Mesodermal cell (in vitro differentiated cells): Measurements from ENCODE around the gene NCKAP5.

Experiments
- H3K27ac ChIP-seq: 2 replicates; pipeline ENCODE4 v1.7.0; 2013; ENCODE audit warnings: mild to moderate bottlenecking, low read depth, low read length, moderate library complexity; ENCODE audit not compliant: severe bottlenecking
- H3K36me3 ChIP-seq: 2 replicates; pipeline ENCODE4 v1.7.1; 2013; ENCODE audit warnings: mild to moderate bottlenecking, low read length, moderate library complexity; ENCODE audit not compliant: control insufficient read depth, insufficient read depth
- H3K4me1 ChIP-seq: one replicate; pipeline ENCODE4 v1.7.1; 2013; ENCODE audit warnings: mild to moderate bottlenecking, low read length; ENCODE audit not compliant: insufficient read depth, control insufficient read depth, poor library complexity, severe bottlenecking
- H3K4me3 ChIP-seq: 2 replicates; pipeline ENCODE4 v1.7.0; 2013; ENCODE audit warnings: low read length, control low read depth, mild to moderate bottlenecking; ENCODE audit not compliant: insufficient read depth, poor library complexity, severe bottlenecking; ENCODE audit errors: extremely low read depth
- H3K9me3 ChIP-seq: 2 replicates; pipeline ENCODE4 v1.7.1; 2013; ENCODE audit warnings: mild to moderate bottlenecking, low read length, moderate library complexity; ENCODE audit not compliant: control insufficient read depth
- WGBS, 2 experiments: methylation state at CpG; one replicate each; pipeline ENCODE4 v1.1.5; 2013; ENCODE audit warnings: missing lambda C conversion rate in 2 of 2; ENCODE audit not compliant: insufficient coverage in 2 of 2; 5-methylcytosine and 5-hydroxymethylcytosine counted together

NCKAP5 gene

GRCh38 chr2:132754392-132754791 is 813.9 kb downstream of the NCKAP5 start:
- Histone ChIP-seq H3K27ac (no peak overlapping the region), H3K36me3 (no peaks in the 10 kb centered on the region), H3K9me3 (no peaks in the 10 kb centered on the region), H3K4me3 (no peak overlapping the region), H3K4me1 (peaks cover 12% of the 10 kb centered on the region)
- WGBS, 2 experiments: no CpG with 5 or more reads among the region's 1 CpG

- Histone ChIP-seq H3K9me3 (no peaks in the 10 kb centered on the region), H3K36me3 (no peaks in the 10 kb centered on the region), H3K4me3 (no peak overlapping the region), H3K27ac (no peak overlapping the region), H3K4me1 (peaks cover 5% of the 10 kb centered on the region)
- WGBS, 2 experiments: 90 to 96% methylated on average over 2 to 3 of the region's 5 CpGs
Observed at GRCh38 chr2:132752421-132753206, 815.6 kb downstream of the NCKAP5 start.

- H3K27ac ChIP-seq: no peak overlapping the region
- H3K9me3 ChIP-seq: no peaks in the 10 kb centered on the region
- peaks cover 4% of the 10 kb centered on the region for H3K4me1 ChIP-seq
- no peak overlapping the region for H3K4me3 ChIP-seq
- no peaks in the 10 kb centered on the region for H3K36me3 ChIP-seq
Observed at GRCh38 chr2:132751836-132752235, 816.4 kb downstream of the NCKAP5 start.

GRCh38 chr2:132750606-132751005 is 817.7 kb downstream of the NCKAP5 start:
- no peak overlapping the region for H3K27ac ChIP-seq
- no peak overlapping the region for H3K4me3 ChIP-seq
- no peaks in the 10 kb centered on the region for H3K4me1 ChIP-seq
- H3K9me3 ChIP-seq: no peaks in the 10 kb centered on the region
- H3K36me3 ChIP-seq: no peaks in the 10 kb centered on the region

- Histone ChIP-seq H3K4me3 (no peak overlapping the region), H3K27ac (no peak overlapping the region), H3K36me3 (no peaks in the 10 kb centered on the region), H3K9me3 (no peaks in the 10 kb centered on the region), H3K4me1 (no peaks in the 10 kb centered on the region)
- 80 to 100% methylated on average over 1 of the region's 2 CpGs for WGBS, 2 experiments
Observed at GRCh38 chr2:132747046-132747445, 821.2 kb downstream of the NCKAP5 start.

GRCh38 chr2:132741754-132742153 is 826.5 kb downstream of the NCKAP5 start:
- no peak overlapping the region for H3K4me3 ChIP-seq
- 86% methylated on average over 3 of the region's 3 CpGs for WGBS, 2 experiments
- no peaks in the 10 kb centered on the region for H3K4me1 ChIP-seq
- H3K9me3 ChIP-seq: no peaks in the 10 kb centered on the region
- H3K27ac ChIP-seq: no peak overlapping the region
- no peaks in the 10 kb centered on the region for H3K36me3 ChIP-seq

GRCh38 chr2:132740081-132740720 is 828.1 kb downstream of the NCKAP5 start:
- no peak overlapping the region for H3K4me3 ChIP-seq
- no peaks in the 10 kb centered on the region for H3K9me3 ChIP-seq

GRCh38 chr2:132738223-132738622 is 830.0 kb downstream of the NCKAP5 start:
- Histone ChIP-seq H3K27ac (no peak overlapping the region), H3K9me3 (no peaks in the 10 kb centered on the region), H3K4me1 (no peaks in the 10 kb centered on the region), H3K36me3 (no peaks in the 10 kb centered on the region), H3K4me3 (no peak overlapping the region)
- no CpG with 5 or more reads among the region's 1 CpG for WGBS, 2 experiments

More at GRCh38 chr2:132740081-132740720, 828.1 kb downstream of the NCKAP5 start:
- Histone ChIP-seq H3K27ac (no peak overlapping the region), H3K36me3 (no peaks in the 10 kb centered on the region), H3K4me1 (no peaks in the 10 kb centered on the region)

- H3K4me1 ChIP-seq: no peaks in the 10 kb centered on the region
- H3K9me3 ChIP-seq: no peaks in the 10 kb centered on the region
- WGBS, 2 experiments: no CpG with 5 or more reads among the region's 1 CpG
- H3K36me3 ChIP-seq: no peaks in the 10 kb centered on the region
- H3K4me3 ChIP-seq: no peak overlapping the region
- H3K27ac ChIP-seq: no peak overlapping the region
Observed at GRCh38 chr2:132736059-132736458, 832.2 kb downstream of the NCKAP5 start.

GRCh38 chr2:132734961-132735360 is 833.3 kb downstream of the NCKAP5 start:
- WGBS, 2 experiments: no CpG with 5 or more reads among the region's 3 CpGs
- no peaks in the 10 kb centered on the region for H3K36me3 ChIP-seq

GRCh38 chr2:132733094-132733493 is 835.2 kb downstream of the NCKAP5 start:
- Histone ChIP-seq H3K4me1 (no peaks in the 10 kb centered on the region), H3K9me3 (no peaks in the 10 kb centered on the region), H3K4me3 (no peak overlapping the region), H3K36me3 (no peaks in the 10 kb centered on the region), H3K27ac (no peak overlapping the region)
- WGBS, 2 experiments: 100% methylated on average over 2 of the region's 6 CpGs; no CpG with 5 or more reads in 1 of the 2 experiments

More at GRCh38 chr2:132734961-132735360, 833.3 kb downstream of the NCKAP5 start:
- H3K27ac ChIP-seq: no peak overlapping the region
- H3K4me3 ChIP-seq: no peak overlapping the region
- no peaks in the 10 kb centered on the region for H3K4me1 ChIP-seq
- H3K9me3 ChIP-seq: no peaks in the 10 kb centered on the region
